OCI-M1 (cell line): ENCODE measurements around the gene DOK5.

ENCODE experiments used
- DNase-seq: peaks from one replicate; lab custom pipeline; 2025; lab: John Stamatoyannopoulos, UW

DOK5 gene

DNA sequence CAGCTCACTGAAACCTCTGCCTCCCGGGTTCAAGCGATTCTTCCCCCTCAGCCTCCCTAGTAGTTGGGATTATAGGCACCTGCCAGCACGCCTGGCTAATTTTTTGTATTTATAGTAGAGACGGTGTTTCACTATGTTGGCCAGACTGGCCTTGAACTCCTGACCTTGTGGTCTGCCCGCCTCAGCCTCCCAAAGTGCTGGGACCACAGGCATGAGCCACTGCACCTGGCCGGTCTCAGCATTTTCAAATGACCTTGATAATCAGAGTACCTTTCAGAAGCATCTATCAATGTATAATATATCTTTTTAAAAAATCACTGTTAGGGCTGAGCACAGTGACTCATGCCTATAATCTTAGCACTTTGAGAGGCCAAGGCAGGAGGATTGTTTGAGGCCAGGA lies 143.0 kb downstream of the DOK5 start:
- no peak for DNase-seq

DNA sequence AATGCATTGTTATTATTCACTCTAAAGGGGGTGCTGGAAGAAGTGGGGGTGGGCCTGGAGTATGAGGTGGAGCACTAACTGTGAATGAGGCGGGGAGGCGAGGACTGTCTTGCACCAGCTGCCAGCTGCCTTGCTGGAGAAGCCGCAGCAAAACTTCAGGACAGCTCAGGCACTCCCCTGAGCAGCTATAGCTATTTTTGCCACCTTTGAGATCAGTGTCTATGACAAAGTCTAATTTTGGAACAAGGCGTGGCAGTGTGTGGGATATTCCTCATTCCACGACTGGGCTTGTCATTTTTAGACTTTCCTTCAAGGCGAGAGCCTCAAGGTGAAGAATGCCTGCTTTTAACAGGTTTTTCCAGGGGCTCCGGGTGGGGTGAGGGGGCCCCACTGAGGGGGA lies 143.8 kb downstream of the DOK5 start:
- no peak for DNase-seq

DNA sequence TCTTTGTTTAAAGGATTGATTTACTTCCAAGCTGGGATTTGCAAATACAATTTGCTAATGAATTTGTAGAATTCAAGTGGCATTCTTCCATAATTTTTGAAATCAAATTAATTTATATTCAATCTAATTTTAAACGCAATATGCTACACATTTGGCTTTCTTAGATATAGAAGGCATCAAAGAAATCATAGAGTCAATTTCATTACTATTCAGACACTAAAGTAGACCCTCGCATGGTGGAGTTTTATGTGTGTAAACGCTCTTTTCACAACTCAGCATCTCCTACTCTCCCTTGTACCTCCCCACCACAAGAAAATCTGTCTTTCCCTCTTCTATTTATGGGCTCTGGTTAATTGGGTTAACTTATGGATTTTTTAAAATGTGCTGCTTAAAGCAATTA lies 144.3 kb downstream of the DOK5 start:
- DNase-seq: no peak

DNA sequence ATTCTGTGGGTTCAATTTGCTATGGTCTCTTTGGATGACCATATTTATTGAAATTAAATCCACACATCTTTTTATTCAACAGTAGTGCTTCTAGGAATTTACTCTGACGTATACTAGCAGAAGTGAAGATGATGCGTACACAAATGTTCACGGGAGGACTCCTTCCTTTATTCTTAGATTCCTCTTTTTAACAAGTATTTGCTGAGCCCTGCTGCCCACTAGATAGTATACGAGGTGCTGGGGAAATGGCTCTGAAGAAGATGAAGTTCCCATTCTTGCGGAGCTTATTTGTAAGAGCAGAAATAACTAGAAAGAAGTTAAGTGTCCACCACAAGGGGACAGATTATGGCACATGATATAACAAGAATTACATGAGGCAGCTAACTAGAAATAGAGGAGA lies 145.2 kb downstream of the DOK5 start:
- no peak for DNase-seq

DNA sequence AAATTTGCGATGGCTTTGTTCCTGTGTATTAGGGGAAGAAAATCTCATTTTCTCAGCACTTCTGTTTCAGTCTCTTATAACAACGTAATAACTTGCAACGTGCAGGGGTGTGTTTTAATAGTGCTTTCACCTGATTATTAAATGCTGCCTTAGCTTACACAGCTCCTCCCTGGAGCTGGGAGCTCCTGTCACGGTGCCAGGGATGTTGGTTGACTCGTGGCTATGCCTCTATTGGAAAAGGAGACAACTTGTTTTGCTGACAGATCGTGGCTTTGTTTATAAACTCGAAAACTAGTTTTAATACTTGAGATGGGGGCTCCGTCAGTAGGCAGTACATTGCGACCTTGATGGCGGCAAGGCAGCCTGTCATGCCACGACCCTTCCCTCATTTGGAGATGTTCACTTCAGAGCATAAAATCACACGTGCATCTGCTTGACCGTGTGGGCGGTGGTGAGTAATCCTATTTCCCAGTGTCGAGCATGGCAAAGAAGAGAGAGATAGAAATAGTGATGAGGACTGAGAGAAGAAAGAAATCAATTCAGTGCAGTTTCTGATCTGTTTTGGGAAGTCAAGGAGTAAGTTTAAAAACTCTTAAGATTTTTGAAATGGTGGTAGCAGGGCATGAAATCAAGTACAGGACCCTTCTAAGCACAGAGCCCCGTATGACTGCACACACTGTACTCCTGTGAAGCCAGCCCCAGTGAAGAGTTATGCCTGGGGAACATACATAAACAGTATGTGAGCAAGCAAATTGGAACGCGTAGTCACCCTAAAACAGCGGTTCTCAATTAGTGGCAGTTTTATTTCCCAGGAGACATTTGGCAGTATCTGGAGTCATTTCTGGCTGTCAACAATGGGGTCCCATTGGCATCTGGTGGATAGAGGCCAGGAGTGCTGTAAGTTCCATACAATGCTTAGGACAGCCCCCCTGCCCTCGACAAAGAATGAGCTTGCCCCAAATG lies 147.2 kb downstream of the DOK5 start:
- DNase-seq: no peak

DNA sequence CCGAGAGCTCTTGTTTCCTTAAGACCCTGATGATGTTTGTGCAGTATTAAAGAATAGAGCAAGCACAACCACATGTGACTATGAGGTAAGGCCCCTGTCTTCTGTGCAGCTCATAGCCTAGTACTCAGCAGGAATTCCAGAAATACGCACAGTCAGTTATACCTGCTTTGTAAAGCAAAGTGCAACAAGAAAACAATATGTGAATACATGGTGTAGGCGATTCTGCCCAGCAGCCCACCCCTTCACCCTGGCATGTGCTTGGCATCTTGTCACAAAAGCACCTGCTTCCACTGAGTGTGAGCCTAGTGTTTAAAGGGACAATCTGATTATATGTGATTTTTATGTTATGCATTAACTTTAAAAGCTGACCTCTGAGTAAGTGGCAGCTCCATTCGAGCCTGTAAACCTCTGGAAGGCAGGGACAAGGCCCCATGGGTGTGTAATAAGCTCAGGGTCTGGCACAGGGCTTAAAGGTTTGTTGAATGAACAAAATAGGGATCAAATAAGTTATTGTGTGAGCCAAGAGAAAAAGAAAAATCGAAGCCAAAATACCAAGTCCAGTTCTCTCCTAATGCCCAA lies 148.7 kb downstream of the DOK5 start:
- DNase-seq: no peak

DNA sequence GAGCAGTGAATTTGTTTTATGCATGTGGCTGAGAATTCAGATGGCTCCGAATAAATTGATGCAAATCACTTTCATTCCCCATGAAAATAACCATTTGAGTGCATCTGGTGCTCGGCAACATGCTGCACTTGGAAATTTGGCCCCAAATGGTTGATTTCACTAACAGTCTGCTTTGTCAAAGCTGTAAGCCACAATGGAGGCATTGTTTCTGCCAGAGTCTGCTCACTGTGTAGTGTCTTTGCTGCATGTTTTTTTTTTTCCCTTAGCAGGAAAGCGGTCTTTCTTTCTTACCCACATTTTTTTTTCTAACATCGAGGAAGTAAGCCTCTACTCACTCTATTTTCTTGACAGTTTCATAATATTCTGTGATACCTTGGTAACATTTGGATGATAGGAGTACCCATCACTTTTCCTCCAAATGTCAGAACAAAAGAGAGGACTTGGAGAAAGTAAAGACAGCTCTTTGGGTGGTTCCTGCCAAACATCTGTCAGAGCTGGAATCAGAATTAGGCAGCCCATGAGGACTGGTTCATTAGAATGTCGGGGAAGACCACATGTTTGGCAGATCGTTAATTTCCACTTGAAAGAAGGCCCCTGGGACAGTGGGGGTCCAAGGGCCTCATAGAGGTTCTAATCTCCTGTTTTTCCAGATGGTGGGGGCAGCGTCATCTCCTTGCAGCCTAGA lies 149.5 kb downstream of the DOK5 start:
- no peak for DNase-seq

DNA sequence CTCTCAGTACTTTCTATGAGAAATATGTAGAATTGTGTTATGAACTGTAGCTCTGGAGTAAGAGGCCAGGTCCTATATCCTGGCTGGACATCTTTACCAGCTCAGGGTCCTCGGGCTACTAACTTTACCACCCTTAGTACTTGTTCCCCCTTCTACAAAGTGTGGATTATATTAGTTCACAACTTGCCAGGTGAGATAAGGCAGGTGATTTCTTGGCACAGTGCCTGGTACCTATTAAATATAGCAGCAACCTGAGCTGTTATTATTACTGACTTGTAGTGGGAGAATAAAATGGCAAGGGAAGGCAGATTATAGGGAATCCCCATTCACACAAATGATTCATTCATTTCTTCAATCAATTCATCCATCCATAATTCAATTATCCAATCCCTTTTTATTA lies 150.1 kb downstream of the DOK5 start:
- DNase-seq: no peak

DNA sequence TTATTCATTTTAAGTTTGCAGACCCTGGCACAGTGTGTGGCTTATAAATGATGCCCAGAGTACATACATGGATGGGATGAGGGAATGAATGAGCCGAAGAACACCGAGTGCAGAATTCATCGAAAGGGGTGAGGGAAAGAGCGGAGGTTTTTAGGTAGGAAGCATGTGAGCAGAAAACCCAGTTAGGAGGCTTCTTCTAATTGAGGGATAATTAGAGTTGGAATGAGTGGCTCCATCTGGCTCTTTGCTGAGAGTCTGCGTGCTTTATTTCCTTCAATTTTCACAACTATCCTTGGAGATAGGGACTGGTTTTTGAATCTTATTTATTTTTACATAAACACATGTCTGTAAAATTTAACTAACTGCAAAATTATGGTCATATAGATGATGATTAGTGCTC lies 150.7 kb downstream of the DOK5 start:
- DNase-seq: no peak

DNA sequence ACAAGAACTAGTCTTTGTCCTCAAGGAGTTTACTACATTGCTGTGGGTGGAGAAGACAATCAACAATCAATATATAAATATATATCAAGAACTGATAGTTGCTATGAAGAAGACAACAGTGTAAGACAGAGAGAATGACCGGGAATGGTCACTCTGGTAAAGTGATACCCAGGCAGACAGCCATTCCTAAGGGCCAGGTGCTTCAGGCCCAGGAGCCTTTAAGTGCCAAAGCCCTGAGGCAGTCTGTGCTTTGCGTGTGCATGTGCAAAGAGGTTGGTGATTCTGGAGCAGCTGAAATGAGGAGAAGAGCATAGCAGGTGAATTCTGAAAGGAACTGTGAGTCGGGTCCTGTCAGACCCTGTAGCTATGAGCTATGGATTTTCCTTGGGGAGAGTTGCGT lies 154.2 kb downstream of the DOK5 start:
- DNase-seq: no peak

DNA sequence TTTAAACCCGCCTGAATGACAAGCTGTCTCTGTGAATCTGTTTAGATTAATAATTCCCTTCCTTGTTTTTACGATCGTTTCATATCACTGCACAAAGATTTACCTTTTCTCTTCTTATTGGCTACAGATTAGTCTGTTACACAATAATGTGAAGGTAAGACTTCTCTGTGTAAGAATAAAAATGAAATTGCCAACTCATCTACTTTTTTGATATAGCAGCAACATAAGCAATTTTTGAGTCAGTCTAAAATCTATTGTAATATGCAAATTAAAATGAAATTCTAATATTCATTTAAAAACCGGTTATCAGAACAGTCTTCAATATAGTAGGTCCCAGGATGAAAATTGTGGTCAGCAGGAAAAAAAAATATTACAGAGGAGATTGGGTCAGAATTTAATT lies 155.2 kb downstream of the DOK5 start:
- DNase-seq: no peak

DNA sequence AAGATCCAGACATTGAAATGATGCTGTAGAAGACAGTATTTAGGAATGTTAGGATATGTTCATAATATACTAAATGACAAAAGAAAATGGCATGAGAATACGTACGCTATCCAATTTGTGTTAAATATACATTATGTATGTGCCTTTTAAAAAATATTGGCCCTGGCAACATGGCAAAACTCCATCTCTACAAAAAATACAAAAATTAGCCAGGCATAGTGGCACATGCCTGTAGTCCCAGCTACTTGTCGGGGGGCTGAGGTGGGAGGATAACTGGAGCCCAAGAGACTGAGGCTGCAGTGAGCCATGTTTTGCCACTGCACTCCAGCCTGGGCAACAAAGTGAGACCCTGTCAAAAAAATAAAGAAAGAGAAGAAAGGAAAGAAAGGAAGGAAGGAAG lies 155.7 kb downstream of the DOK5 start:
- DNase-seq: no peak

DNA sequence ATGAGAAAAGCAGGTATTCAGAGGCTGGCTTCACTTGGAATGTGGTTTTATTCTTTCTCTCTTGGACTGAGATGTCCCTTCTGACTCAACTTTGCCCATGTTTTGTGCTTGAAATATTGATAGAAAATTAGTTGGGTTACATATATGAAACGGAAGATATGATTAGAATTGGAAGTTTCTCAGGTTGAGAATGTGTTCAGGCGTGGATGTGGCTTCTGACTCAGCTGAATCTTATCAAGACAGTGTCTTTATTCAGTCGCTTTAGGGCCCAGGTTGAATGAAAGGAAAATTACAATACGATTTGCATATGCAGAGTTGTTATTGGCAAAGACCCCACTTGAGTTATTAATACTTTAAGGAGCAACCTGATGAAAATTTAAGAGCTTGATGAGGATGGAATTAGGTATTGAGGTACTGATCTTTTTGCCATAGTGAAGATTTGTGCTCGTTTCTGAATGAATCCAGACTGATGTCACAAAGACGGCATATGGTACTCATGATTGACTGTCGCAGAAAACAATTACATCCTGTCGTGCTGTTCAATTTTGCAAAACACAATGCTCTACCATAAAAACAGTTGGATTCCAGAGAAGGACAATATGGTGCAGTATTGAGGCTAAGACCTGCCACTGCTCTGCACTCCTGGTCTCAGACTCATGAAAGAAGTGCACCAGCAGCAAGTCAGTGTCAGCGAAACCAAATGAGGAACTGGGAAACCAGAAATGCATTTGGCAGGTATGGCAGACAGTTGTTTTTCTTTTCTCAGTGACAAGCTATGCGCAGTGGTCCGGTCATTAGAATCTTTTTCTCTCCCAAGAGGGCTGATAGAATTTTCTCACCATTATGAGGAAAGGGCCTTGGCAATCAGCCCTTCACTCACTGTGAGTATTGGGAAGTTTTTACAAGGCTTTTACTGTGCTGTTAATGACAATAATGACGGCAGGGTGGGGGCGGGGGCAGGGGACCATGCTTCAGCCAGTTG lies 158.3 kb downstream of the DOK5 start:
- no peak for DNase-seq

DNA sequence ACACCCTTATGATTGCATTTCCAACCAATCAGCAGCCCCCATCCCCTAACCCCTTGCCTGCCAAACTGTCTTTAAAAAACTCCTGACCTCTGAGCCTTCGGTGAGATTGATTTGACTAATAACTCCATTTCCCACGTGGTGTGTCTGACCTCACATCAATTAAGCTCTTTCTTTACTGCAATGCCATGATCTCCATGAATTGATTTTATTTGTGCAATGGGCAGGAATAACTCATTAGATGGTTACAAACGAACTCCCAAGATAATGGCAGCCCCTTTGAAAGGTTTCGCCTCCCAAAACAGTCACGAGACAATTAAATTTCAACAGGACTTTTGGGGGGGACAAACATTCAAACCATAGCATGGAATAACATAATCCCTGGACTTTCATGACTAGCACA lies 161.2 kb downstream of the DOK5 start:
- DNase-seq: no peak

DNA sequence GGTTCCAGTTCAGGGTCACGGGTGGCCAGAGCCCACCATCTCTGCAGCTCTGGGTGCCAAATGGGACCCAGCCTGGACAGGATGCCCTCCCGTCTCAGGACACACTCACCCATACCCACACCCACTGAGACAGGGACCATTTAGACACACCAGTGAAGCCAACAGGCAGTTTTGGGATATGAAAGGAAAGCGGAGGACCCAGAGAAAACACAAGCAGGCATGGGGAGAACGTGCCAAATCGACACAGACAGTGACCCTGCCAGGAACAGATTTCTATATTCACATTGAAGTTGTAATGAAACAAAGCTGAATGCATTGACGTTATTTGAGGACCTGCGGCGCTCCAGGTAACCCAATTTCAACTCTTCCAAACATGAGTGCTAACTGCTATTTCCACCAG lies 164.5 kb downstream of the DOK5 start:
- DNase-seq: no peak

DNA sequence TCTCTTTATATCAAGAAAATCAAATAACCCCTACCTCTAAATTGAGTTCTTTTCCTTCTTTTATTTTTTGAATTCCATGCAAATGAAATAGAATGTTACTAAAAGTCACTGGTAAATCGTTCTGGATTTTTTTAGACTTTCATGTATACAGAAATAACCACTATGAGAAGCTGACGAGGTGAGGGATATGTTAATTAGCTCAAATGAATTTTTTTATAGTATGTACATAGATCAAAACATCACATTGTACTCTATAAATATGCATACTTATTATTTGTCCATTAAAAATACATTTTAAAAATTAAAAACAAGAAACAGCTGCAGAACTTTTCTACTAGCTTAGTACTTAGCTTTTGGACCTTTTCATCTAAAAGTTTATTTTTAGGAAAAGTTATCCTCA lies 165.4 kb downstream of the DOK5 start:
- no peak for DNase-seq

DNA sequence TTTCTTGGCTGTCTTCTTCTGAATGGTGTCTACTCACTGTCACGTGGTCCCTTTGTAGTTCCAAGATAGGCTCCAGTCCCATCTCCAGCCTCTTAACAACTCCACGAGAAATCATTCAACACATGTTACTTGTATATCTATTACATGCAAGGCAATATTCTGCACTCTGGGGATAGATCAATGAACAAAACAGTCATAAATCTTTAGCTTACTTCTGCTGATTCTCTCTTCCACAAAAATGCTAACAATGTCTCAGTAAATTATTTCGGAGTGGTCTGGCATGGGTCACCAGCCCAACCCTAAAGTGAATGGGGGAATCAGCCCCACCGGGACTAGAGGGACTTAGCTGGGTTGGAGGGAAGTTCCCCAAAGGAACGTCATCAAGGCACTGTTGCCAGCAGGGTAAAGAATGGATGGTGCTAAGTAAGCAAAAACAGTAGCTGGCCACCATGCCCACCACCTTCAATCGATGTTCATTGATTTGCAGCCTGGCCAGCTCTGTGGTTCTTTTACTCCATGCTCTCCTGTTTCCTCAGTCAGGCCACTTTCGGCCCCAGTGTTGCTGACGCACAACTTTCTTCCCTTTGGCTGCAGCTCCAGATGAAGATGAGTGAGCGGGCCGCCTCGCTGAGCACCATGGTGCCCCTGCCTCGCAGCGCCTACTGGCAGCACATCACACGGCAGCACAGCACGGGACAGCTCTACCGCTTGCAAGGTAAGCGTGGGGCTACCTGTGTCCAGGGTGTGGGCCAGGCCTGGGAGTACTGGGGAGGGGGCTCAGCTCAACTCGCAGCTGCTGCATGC lies 167.7 kb downstream of the DOK5 start:
- DNase-seq: no peak

DNA sequence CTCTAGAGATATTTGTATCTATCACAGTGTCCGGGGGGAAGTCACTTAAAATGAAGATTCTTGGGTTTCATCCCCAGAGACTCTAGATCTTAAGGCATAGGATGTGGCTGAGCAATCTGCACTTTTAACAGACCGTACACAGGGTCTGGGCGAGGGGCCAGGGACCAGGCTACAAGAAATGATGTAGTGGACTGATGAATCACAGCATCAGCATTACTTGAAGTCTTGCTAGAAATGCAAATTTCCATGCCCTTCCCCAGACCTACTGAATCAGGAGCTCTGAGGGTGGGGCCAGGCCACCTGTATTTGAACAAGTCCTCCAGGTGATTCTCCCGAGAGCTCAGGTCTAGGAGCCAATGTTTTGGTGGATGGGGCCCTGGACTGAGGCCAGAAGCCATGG lies 168.4 kb downstream of the DOK5 start:
- DNase-seq: no peak

DNA sequence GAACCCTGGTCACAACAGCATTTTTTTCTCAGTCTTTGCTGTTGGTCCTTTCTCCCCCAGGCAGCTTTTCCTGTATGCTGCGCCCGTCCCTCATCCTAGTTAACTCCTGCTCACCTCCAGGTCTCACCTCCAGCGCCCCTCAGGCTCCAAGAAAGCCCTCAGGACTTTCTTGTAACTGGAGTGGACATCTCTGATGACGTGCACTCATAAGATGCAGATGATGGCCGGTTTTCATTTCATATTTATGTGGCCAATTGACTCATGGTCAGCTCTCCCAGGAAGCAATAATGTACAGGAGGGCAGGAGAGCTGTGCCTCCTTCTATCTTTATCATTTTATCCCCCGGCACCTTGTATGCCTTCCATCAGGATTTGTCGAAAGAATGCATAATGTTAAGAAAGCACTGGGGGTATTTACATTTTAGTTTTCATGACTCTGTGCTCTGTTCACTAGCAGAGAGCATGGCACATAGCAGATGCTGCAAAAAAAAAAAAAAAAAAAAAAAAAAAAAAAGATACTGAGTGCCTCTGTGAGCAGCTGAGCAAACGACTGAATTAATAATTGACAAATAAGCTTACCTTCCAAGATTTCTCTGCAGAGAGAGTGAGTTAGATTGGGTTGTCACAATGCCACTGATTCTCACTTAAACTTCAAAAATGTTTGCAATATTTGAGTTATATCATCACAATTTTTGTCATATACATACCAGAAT lies 170.2 kb downstream of the DOK5 start:
- DNase-seq: no peak

DNA sequence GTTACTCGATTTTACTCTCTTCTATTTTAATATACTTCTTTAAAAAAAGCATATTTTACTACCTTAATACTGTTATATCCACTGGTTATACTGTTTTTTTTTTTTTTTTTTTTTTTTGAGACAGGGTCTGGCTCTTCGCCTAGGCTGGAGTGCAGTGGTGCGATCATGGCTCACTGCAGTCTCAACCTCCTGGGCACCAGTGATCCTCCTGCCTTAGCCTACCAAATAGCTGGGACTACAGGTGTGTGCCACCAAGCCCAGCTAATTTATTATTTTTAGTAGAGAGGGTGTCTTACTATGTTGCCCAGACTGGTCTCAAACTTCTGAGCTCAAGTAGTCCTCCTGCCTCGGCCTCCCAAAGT lies 170.7 kb downstream of the DOK5 start:
- DNase-seq: no peak
